Left ventricle myocardium superior (tissue), 1 donor: ENCODE measurements around the gene PNN. TPM values are rescaled to one million over a fixed set of nuclear protein-coding genes. Genes with fewer than 3 reads are reported as not detected.
"Not testable (repeated sequence)": the region's sequence is repeated elsewhere in the genome, so short reads cannot be mapped to it uniquely, and the experiment has no call there.

Source experiments
- ATAC-seq: fragments of 200-7000 bp; cut with Tn5 transposase; one replicate; pipeline ENCODE4 v1.9.1; 2020; ENCODE audit warnings: mild to moderate bottlenecking, moderate library complexity
- DNase-seq: peaks from one replicate; pipeline ENCODE4 v3.0.0-alpha.2; 2020
- intact Hi-C: fragments of 100-400 bp; cut with micrococcal nuclease; formaldehyde crosslinking; loops from one replicate; pipeline ENCODE4 v1.11.0; 2022
- total RNA-seq: library from RNA; stranded (reverse); fragmentation: NEBNext Ultra II Directional; extraction: Animal tissue kit (Norgen Biotek cat#: 25700); gene quantifications from one replicate; pipeline ENCODE4 v1.2.1, GENCODE V29; 2021
- donor health status: DM: no; HTN: yes; CAD: no; lungs with severe emphysema.

The PNN gene
- total RNA-seq, 1 donor from 2014 or later: 29.0 TPM

GRCh38 chr14:39179042-39179441 is 4.0 kb downstream of the PNN start:
- intact Hi-C loops: no loop called here
- ATAC-seq: no peak
- DNase-seq: no peak

GRCh38 chr14:39180553-39180952 is 5.5 kb downstream of the PNN start:
- no peak for DNase-seq
- intact Hi-C loops: no loop called here
- ATAC-seq: no peak

- no peak for DNase-seq
- intact Hi-C loops: no loop called here
- no peak for ATAC-seq
These were observed 6.1 kb downstream of the PNN start for GRCh38 chr14:39181026-39181692.

GRCh38 chr14:39181693-39182047 is 6.6 kb downstream of the PNN start:
- no peak for ATAC-seq
- no peak for DNase-seq
- intact Hi-C loops: no loop called here

- intact Hi-C loops: no loop called here
- ATAC-seq: no peak
- DNase-seq: no peak
These were observed 8.0 kb downstream of the PNN start for GRCh38 chr14:39182770-39183684.

GRCh38 chr14:39183685-39184003 is 8.6 kb downstream of the PNN start:
- not testable (repeated sequence) for DNase-seq

GRCh38 chr14:39184628-39185255 is 9.7 kb downstream of the PNN start:
- intact Hi-C loops: no loop called here
- DNase-seq (no peak), ATAC-seq (no peak)

More at GRCh38 chr14:39183685-39184003, 8.6 kb downstream of the PNN start:
- intact Hi-C loops, ATAC-seq: not testable (repeated sequence)

GRCh38 chr14:39185256-39186049 is 10.4 kb downstream of the PNN start:
- ATAC-seq: no peak
- DNase-seq: no peak
- intact Hi-C loops: no loop called here

GRCh38 chr14:39186941-39187525 is 12.0 kb downstream of the PNN start:
- DNase-seq: no peak
- intact Hi-C loops: no loop called here
- ATAC-seq: no peak

- intact Hi-C loops: no loop called here
- DNase-seq: no peak
- ATAC-seq: no peak
These were observed 28.9 kb downstream of the PNN start for GRCh38 chr14:39203659-39204606.

GRCh38 chr14:39207430-39207829 is 32.4 kb downstream of the PNN start:
- intact Hi-C loops, ATAC-seq, DNase-seq: not testable (repeated sequence)

- intact Hi-C loops: no loop called here
- DNase-seq (no peak), ATAC-seq (no peak)
These were observed 36.2 kb downstream of the PNN start for GRCh38 chr14:39211109-39211741.

GRCh38 chr14:39212034-39212433 is 37.0 kb downstream of the PNN start:
- ATAC-seq (no peak), DNase-seq (no peak)
- intact Hi-C loops: no loop called here

GRCh38 chr14:39212693-39213092 is 37.6 kb downstream of the PNN start:
- intact Hi-C loops: no loop called here
- DNase-seq: no peak
- ATAC-seq: no peak

- ATAC-seq (no peak), DNase-seq (no peak)
- intact Hi-C loops: no loop called here
These were observed 42.3 kb downstream of the PNN start for GRCh38 chr14:39217214-39217879.

GRCh38 chr14:39218171-39218769 is 43.2 kb downstream of the PNN start:
- intact Hi-C loops: no loop called here
- ATAC-seq (no peak), DNase-seq (no peak)

- intact Hi-C loops: no loop called here
- ATAC-seq (no peak), DNase-seq (no peak)
These were observed 44.0 kb downstream of the PNN start for GRCh38 chr14:39219075-39219499.
